Urothelium cell line (cell line): ENCODE measurements around the gene FBXO45.
A peak's percentile ranks its signal among the peaks of the same experiment; 100 is the strongest.
"Not testable (repeated sequence)": the region's sequence is repeated elsewhere in the genome, so short reads cannot be mapped to it uniquely, and the experiment has no call there.

ENCODE experiments used
- DNase-seq: peaks from one replicate; pipeline ENCODE4 v3.0.0; 2011; ENCODE audit warnings: low spot score, mixed read lengths
- FAIRE-seq: peaks from 2 replicates; lab custom pipeline; 2011; peaks lifted over from hg19 to GRCh38; lab: Jason Lieb, UNC

The FBXO45 gene

GRCh38 chr3:196615234-196615633 is 46.8 kb downstream of the FBXO45 start:
- not testable (repeated sequence) for FAIRE-seq, DNase-seq

DNA sequence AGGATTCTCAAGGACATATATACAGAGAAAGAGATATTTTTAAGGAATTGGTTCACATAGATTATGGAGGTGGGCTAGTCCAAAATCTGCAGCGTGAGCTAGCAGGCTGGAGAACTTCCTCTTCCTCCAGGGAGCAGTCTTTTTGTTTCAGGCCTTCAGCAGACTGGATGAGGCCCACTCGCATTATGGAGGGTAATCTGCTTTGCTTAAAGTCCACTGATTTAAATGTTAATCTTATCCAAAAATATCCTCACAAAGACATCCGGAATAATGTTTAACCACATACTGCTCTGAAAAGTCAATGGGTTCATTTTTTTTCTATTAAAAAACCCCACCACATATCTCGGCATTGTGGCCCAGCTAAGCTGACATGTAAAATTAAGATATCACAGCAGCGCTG is 48.8 kb downstream of the FBXO45 start:
- no peak for DNase-seq
- no peak for FAIRE-seq

- FAIRE-seq = no peak
- DNase-seq = no peak
These were observed 50.8 kb downstream of the FBXO45 start for GRCh38 chr3:196619223-196619622.

DNA sequence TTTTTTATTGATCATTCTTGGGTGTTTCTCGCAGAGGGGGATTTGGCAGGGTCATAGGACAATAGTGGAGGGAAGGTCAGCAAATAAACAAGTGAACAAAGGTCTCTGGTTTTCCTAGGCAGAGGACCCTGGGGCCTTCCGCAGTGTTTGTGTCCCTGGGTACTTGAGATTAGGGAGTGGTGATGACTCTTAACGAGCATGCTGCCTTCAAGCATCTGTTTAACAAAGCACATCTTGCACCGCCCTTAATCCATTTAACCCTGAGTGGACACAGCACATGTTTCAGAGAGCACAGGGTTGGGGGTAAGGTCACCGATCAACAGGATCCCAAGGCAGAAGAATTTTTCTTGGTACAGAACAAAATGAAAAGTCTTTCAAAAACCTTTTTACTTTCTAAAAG is 51.2 kb downstream of the FBXO45 start:
- DNase-seq, FAIRE-seq: not testable (repeated sequence)

DNA sequence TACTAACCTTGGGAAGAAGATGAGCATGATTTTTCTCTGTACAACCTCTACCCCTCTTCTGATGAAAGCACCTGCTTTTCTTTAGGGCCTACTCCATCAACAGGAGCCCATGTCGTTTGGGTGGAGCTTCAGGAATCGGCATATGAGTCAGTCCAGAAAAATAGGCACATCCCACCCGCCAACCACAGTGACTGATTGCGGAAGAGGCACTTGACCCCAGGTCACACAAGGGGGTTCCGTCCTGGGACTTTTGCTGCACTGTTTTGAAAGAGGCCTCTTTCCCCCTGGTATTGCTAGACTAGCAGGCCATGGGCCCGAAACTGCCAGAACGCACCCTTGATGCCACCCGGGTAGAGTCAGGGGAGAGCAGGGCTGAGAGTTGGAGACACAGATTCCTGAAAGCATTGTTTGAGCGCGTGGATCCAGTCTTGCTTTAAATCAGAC is 51.7 kb downstream of the FBXO45 start:
- no peak for FAIRE-seq
- no peak for DNase-seq

GRCh38 chr3:196620684-196621083 is 52.2 kb downstream of the FBXO45 start:
- no peak for DNase-seq
- no peak for FAIRE-seq

GRCh38 chr3:196621611-196622010 is 53.2 kb downstream of the FBXO45 start:
- FAIRE-seq = no peak
- no peak for DNase-seq

GRCh38 chr3:196624067-196624790 is 55.8 kb downstream of the FBXO45 start:
- FAIRE-seq = no peak
- DNase-seq = no peak

DNA sequence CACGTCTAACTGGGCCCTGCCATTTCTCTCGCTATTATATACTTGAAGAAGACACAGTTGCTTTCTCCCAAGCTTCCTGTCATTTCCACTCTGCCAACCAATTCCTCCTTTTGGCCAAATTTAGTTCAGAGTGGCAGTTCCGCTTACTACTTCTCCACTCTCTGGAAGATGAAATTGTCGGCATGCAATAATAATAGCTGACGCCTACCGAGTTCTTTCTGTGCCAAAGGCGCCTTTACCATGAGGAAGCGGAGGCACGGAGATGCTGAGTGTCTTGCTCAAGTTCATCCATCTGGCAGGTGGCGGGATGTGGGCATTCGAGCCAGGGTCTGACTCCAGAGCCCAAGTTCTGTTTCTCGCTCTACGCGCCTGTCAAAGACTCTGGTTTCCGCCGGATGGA is 56.4 kb downstream of the FBXO45 start:
- FAIRE-seq (no peak), DNase-seq (no peak)

DNA sequence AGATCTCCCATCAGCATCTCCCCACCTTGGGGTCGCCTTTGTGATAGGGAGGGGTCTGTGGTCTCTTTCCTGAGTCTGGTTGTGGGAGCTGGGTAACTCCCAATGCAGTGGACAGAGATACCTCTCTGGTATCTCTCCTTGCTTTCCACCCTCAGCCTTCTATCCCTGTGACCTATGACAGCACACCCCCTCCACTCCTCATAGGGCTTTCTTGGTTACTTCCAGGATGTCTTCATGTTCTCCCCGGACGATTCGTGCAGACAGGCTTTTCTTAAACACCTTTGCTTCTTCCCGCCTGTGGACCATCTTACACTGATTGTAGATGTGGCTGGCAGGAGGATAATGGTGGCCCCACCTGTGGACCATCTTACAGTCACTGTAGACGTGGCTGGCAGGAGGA is 56.9 kb downstream of the FBXO45 start:
- DNase-seq = no peak
- no peak for FAIRE-seq

GRCh38 chr3:196627918-196628231 is 59.4 kb downstream of the FBXO45 start:
- FAIRE-seq (no peak), DNase-seq (no peak)

- no peak for FAIRE-seq
These were observed 60.8 kb downstream of the FBXO45 start for GRCh38 chr3:196629228-196629627.

DNA sequence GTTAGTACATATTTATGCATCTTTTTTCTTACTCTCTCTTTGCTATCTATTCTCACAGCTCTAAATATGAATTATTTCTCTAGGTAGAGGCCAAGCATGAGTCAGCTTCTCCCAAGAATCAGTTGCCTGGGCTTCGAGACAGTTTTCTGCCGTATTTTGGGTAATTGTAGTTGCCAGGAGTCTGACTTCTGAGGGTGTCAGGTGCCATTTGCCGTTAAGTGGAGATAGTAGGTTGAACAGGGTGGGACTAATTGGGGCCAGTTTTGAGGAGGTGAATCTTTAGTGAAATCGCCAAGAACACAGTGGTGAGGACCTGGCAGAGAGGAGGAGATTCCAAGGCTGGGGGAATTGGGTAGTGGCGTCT is 63.2 kb downstream of the FBXO45 start:
- FAIRE-seq (no peak), DNase-seq (no peak)

More at GRCh38 chr3:196629228-196629627, 60.8 kb downstream of the FBXO45 start:
- no peak for DNase-seq

GRCh38 chr3:196632046-196632751 is 63.7 kb downstream of the FBXO45 start:
- DNase-seq (peak; percentile 89), FAIRE-seq (no peak)

DNA sequence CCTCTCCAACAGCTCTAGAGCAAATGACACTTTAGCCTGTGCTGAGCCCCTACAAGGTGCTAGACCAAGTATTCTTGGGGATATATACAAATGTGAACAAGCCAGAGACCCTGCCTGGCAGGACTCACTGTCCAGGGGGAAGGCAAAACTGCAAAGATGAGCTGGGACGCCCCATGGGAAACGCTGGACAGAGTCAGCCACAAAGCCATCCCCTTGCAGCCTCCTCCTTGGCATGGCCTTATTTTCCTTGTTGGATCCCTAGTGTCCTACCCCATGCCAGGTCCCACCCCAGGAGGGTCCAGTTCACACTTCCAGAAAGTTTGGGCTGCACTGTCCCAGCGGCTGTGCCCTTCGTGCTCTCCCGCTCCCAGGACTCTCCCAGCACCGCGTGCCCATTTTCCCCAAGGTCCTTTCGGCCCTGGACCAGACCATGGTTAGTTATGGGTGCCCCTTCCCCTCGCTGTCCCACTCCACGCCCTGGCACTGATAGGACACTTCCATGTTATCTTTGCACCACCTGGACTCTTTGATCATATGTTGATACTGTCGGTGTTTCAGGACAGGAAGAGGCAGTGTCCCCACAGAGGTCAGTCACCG is 65.2 kb downstream of the FBXO45 start:
- FAIRE-seq (no peak), DNase-seq (no peak)

DNA sequence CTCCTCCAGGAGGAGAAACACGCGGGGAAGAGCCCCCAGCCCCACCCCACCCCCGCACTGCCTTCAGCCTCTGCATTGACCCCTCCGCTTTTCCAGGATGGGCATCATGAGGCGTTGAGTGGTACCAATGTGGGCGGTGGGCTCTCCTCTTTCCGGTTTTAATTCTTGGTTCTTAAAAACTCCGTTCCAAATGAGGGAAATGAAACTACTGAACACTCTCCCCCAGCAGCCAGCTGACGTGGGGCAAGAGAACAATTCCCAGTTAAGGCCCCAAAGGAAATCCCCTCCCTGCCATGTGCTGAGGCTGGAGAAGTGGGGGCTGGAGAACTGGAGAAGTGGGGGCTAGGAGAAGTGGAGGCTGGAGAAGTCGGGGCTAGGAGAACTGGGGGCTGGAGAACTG is 65.8 kb downstream of the FBXO45 start:
- FAIRE-seq (no peak), DNase-seq (no peak)

DNA sequence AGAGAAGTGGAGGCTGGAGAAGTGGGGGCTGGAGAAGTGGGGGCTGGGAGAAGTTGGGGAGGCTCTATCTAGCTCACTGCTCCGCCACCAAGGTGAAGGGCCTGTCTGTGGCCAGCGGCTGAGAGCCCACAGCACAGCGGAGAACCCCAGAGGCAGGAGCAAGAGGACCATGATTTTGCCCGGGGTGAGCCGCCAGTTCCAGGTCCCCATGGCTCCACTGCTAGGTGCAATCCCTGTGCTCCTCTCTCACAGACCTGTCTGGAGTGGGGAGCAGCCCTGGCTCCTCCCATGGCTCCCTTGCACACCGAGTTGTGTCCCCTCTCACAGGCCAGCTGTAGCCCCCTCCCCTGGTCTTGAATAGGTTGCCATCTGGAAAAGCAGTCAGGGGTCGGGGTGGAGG is 66.4 kb downstream of the FBXO45 start:
- FAIRE-seq = no peak
- DNase-seq = no peak

- DNase-seq = no peak
- no peak for FAIRE-seq
These were observed 68.2 kb downstream of the FBXO45 start for GRCh38 chr3:196636369-196637349.

DNA sequence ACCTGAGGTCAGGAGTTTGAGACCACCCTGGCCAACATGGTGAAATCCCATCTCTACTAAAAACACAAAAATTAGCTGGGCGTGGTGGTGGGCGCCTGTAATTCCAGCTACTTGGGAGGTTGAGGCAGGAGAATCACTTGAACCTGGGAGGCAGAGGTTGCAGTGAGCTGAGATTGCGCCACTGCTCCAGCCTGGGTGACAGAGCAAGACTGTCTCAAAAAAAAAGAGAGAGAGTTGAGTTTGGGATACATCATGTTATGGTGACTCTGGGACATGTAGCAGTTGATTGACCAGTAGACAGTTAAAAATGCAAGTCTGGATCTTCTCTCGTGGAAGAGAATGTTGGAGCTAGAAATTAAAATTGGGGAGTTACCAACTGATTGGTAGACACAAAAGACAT is 69.5 kb downstream of the FBXO45 start:
- not testable (repeated sequence) for FAIRE-seq, DNase-seq
